K562 (cell line): ENCODE data around the gene IP6K3. TPM values are rescaled to one million over a fixed set of nuclear protein-coding genes. Genes with fewer than 3 reads are reported as not detected.

ENCODE experiments used
- ATAC-seq: fragments of 200-7000 bp; cut with Tn5 transposase; 3 replicates; pipeline ENCODE4 v1.9.1; 2020; ENCODE audit warnings: moderate library complexity
- BruUV-seq: library from RNA; stranded (reverse); fragments of 400-500 nt; replicated peaks from 2 replicates; lab custom pipeline; 2021; lab: Mats Ljungman, UMichigan
- CTCF ChIA-PET: fragments of 300-600 bp; formaldehyde crosslinking; extraction: SDS; loops from one replicate; lab custom pipeline; 2021; ENCODE audit warnings: low intra/inter-chr PET ratio; lab: Yijun Ruan, JAX
- POLR2A ChIA-PET: fragments of 300-600, 350-650 bp; sonication (Branson Sonifier 250); formaldehyde crosslinking; extraction: SDS; loops from one replicate; lab custom pipeline; 2021; ENCODE audit warnings: antibody characterized with exemption, inconsistent platforms; lab: Yijun Ruan, JAX
- DNase-seq, 4 experiments: peaks; one replicate each; pipeline versions ENCODE4 v3.0.0 to v3.0.0-alpha.2; 2011 to 2018; ENCODE audit warnings: low spot score in 3 of 4, mixed read lengths in 3 of 4; ENCODE audit errors: extremely low read depth in 1 of 4
- FAIRE-seq: peaks from 2 replicates; lab custom pipeline; 2011; peaks lifted over from hg19 to GRCh38; lab: Jason Lieb, UNC
- H2AFZ ChIP-seq: 2 replicates; pipeline ENCODE4 v1.6.0; 2011; ENCODE audit warnings: low read depth, low read length, control low read depth, inconsistent platforms
- H3K27ac ChIP-seq: fragments of 200-600 bp; 3 replicates; pipeline ENCODE4 v1.8.0; 2011; ENCODE audit warnings: low read depth, mild to moderate bottlenecking, control low read depth, inconsistent platforms, low read length, moderate library complexity, mixed read lengths; ENCODE audit errors: extremely low read depth
- H3K27me3 ChIP-seq, 2 experiments: fragments of 300-600 bp in 1 of 2; 2 replicates in 1 of 2; 3 replicates in 1 of 2; pipeline versions ENCODE4 v1.6.0 to v1.8.0; 2011; ENCODE audit warnings: inconsistent platforms in 2 of 2, low read length in 2 of 2, mild to moderate bottlenecking in 1 of 2, mixed read lengths in 1 of 2, moderate library complexity in 1 of 2; ENCODE audit not compliant: control insufficient read depth in 2 of 2, insufficient read depth in 2 of 2
- H3K36me3 ChIP-seq: fragments of 300-600 bp; 3 replicates; pipeline ENCODE4 v1.8.0; 2011; ENCODE audit warnings: mild to moderate bottlenecking, low read length, inconsistent platforms; ENCODE audit not compliant: control insufficient read depth, insufficient read depth
- H3K4me1 ChIP-seq, 2 experiments: fragments of 200-600 bp in 1 of 2; replicated peaks in 1 of 2; 2 replicates in 1 of 2; 3 replicates in 1 of 2; pipeline versions ENCODE4 v1.5.1 to v1.8.0; 2011; ENCODE audit warnings: inconsistent platforms in 2 of 2, low read length in 2 of 2, mild to moderate bottlenecking in 1 of 2, mixed read lengths in 1 of 2, moderate library complexity in 1 of 2; ENCODE audit not compliant: control insufficient read depth in 2 of 2, insufficient read depth in 2 of 2
- H3K4me2 ChIP-seq: 2 replicates; pipeline ENCODE4 v1.6.1; 2011; ENCODE audit warnings: low read length, control low read depth, inconsistent platforms, mixed read lengths; ENCODE audit not compliant: insufficient read depth
- H3K4me3 ChIP-seq: fragments of 200-600 bp; sonication (generic), shearing (Covaris generic); 2 replicates; pipeline ENCODE4 v1.5.1; 2016; ENCODE audit warnings: control low read depth, inconsistent platforms
- H3K79me2 ChIP-seq: fragments of 200-600 bp; 3 replicates; pipeline ENCODE4 v1.8.0; 2011; ENCODE audit warnings: low read length, inconsistent platforms; ENCODE audit not compliant: control insufficient read depth, insufficient read depth
- H3K9ac ChIP-seq, 2 experiments: 2 replicates each; pipeline versions ENCODE4 v1.6.0 to v1.6.1; 2011; ENCODE audit warnings: low read depth in 2 of 2, low read length in 2 of 2, control low read depth in 1 of 2, inconsistent platforms in 1 of 2, mild to moderate bottlenecking in 1 of 2, mixed read lengths in 1 of 2; ENCODE audit not compliant: insufficient read depth in 1 of 2
- H3K9me1 ChIP-seq: one replicate; pipeline ENCODE4 v1.6.0; 2011; ENCODE audit warnings: inconsistent platforms, mild to moderate bottlenecking, low read length, moderate library complexity; ENCODE audit not compliant: control insufficient read depth, insufficient read depth
- H3K9me3 ChIP-seq: replicated peaks from 2 replicates; pipeline ENCODE4 v1.5.1; 2011; ENCODE audit warnings: low read depth, low read length, inconsistent platforms; ENCODE audit not compliant: control insufficient read depth, insufficient read depth
- H4K20me1 ChIP-seq: replicated peaks from 2 replicates; pipeline ENCODE4 v1.6.1; 2011; ENCODE audit warnings: low read length, inconsistent platforms, mixed read lengths; ENCODE audit not compliant: control insufficient read depth, insufficient read depth
- BCLAF1 ChIP-seq, 2 experiments: fragments of 450-650 bp in 1 of 2; IDR thresholded peaks; 2 replicates each; pipeline ENCODE4 v1.6.1; 2011 to 2017; ENCODE audit warnings: low read depth in 2 of 2, antibody characterized with exemption in 1 of 2, borderline replicate concordance in 1 of 2, low read length in 1 of 2, mild to moderate bottlenecking in 1 of 2, mixed read lengths in 1 of 2; ENCODE audit not compliant: control insufficient read depth in 1 of 2
- CREB5 ChIP-seq: fragments of 250-450 bp; sonication (Bioruptor Pico); IDR thresholded peaks from 2 replicates; pipeline ENCODE4 v1.5.0; 2020; ENCODE audit warnings: mild to moderate bottlenecking
- ETS2 ChIP-seq: IDR thresholded peaks from 2 replicates; pipeline ENCODE4 v1.6.1; 2016; ENCODE audit warnings: borderline replicate concordance, missing genetic modification characterization, mild to moderate bottlenecking, moderate library complexity, missing compliant biosample characterization; ENCODE audit not compliant: poor library complexity, severe bottlenecking
- FOXK2 ChIP-seq, 2 experiments: fragments of 450-650 bp; IDR thresholded peaks in 1 of 2; conservative IDR thresholded peaks in 1 of 2; 2 replicates each; pipeline ENCODE4 v1.6.1; 2016; ENCODE audit warnings: low read depth in 2 of 2, mild to moderate bottlenecking in 1 of 2
- ZNF23 ChIP-seq: fragments of 250-450 bp; sonication (Bioruptor Pico); IDR thresholded peaks from 2 replicates; pipeline ENCODE4 v1.4.0; 2020; ENCODE audit warnings: mild to moderate bottlenecking
- ZNF24 ChIP-seq: fragments of 450-650 bp; IDR thresholded peaks from 2 replicates; pipeline ENCODE4 v1.6.1; 2016
- WGBS: fragments of 100-300 bp; shearing (Covaris generic); methylation state at CpG from one replicate; pipeline ENCODE4 v1.1.6; 2016; ENCODE audit warnings: low coverage, mixed read lengths; ENCODE audit not compliant: insufficient coverage; ENCODE audit errors: missing lambda C conversion rate; 5-methylcytosine and 5-hydroxymethylcytosine counted together
- in situ Hi-C: fragments of 300-500 bp; cut with MboI; formaldehyde crosslinking; loops from 4 replicates; pipeline ENCODE4 v1.15.0; 2018; ENCODE audit warnings: inconsistent platforms, mixed read lengths
- intact Hi-C: fragments of 100-400 bp; cut with micrococcal nuclease; formaldehyde crosslinking; loops from 2 replicates; pipeline ENCODE4 v1.14.2; 2022
- polyA plus RNA-seq, 8 experiments: library from polyadenylated mRNA; depleted of rRNA in 4 of 8; stranded (reverse) in 5 of 8; unstranded in 3 of 8; fragments of >200 nt; fragmentation: Nextera tagmentation in 2 of 8; fragmentation: Illumina TruSeq in 1 of 8; extraction: Ambion mirVana in 2 of 8; extraction: Trizol in 1 of 8; gene quantifications; 2 replicates each; pipeline versions ENCODE4 v1.2.1 to v1.2.3, GENCODE V29; 2011 to 2014; ENCODE audit warnings: inconsistent platforms in 1 of 8, missing spikeins in 1 of 8
- total RNA-seq, 7 experiments: library from RNA; depleted of rRNA in 6 of 7; stranded (reverse); fragments of >200 nt in 6 of 7; fragmentation: Illumina TruSeq in 2 of 7; extraction: Trizol in 2 of 7; gene quantifications; 2 replicates each; pipeline versions ENCODE4 v1.2.1 to v1.2.3, GENCODE V29; 2011 to 2021; ENCODE audit warnings: low replicate concordance in 1 of 7
- TF ChIP-seq, protein P1 (sequence below): fragments of 450-650 bp; IDR thresholded peaks from 2 replicates; pipeline ENCODE4 v1.7.1; 2018; ENCODE audit warnings: mild to moderate bottlenecking, low read depth; ENCODE audit not compliant: partially characterized antibody

The IP6K3 gene
- total and polyA plus RNA-seq, 9 of the 15 experiments (the other 6 are each of a cell fraction or from before 2014, with no cell fraction given) = not detected

GRCh38 chr6:33677143-33677660 is 69.5 kb downstream of the IP6K3 start:
- in situ Hi-C loops (no loop called here), intact Hi-C loops (no loop called here)
- Histone ChIP-seq H3K27me3 (no peaks in the 10 kb centered on the region), H4K20me1 (0 out of 2 replicates have a peak, but pooled peaks cover 3% of the 10 kb centered on the region), H3K27ac (no peak overlapping the region), H3K4me2 (no peak overlapping the region), H3K4me1 (peaks cover 0 to under 1% of the 10 kb centered on the region in 2 experiments; a peak in 1 of 5 replicates), H3K4me3 (no peak overlapping the region), H3K9me1 (no peaks in the 10 kb centered on the region), H3K36me3 (peaks cover 91% of the 10 kb centered on the region; the same call in 2 of the 3 replicates), H3K9ac (peak overlapping the region in 1 of 2 experiments; percentile 55; a peak in 1 of 4 replicates), H3K79me2 (no peaks in the 10 kb centered on the region), H3K9me3 (no peaks in the 10 kb centered on the region), H2AFZ (no peak overlapping the region)
- FAIRE-seq (no peak), ATAC-seq (no peak), DNase-seq (no peak)
- ChIA-PET CTCF (no interaction called here), POLR2A (no interaction called here)
- no TSS peak for BruUV-seq
- 88% methylated on average over 7 of the region's 8 CpGs for WGBS
- no peak for TF ChIP-seq CREB5 (CRISPR knock-in tag)
- TF ChIP-seq ETS2 (tag) = no peak
- no peak for TF ChIP-seq BCLAF1 (IDR thresholded peaks at IDR 0.05; ENCODE audit: borderline replicate concordance in 1 of 2, control insufficient read depth in 1 of 2, low read depth in 2 of 2, low read length in 1 of 2)
- no peak for TF ChIP-seq ZNF24
- TF ChIP-seq, protein P1, sequence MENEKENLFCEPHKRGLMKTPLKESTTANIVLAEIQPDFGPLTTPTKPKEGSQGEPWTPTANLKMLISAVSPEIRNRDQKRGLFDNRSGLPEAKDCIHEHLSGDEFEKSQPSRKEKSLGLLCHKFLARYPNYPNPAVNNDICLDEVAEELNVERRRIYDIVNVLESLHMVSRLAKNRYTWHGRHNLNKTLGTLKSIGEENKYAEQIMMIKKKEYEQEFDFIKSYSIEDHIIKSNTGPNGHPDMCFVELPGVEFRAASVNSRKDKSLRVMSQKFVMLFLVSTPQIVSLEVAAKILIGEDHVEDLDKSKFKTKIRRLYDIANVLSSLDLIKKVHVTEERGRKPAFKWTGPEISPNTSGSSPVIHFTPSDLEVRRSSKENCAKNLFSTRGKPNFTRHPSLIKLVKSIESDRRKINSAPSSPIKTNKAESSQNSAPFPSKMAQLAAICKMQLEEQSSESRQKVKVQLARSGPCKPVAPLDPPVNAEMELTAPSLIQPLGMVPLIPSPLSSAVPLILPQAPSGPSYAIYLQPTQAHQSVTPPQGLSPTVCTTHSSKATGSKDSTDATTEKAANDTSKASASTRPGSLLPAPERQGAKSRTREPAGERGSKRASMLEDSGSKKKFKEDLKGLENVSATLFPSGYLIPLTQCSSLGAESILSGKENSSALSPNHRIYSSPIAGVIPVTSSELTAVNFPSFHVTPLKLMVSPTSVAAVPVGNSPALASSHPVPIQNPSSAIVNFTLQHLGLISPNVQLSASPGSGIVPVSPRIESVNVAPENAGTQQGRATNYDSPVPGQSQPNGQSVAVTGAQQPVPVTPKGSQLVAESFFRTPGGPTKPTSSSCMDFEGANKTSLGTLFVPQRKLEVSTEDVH = no peak
- TF ChIP-seq FOXK2 (conservative IDR thresholded peaks at IDR 0.05 in 1 of 2, IDR thresholded peaks at IDR 0.05 in 1 of 2; ENCODE audit: low read depth in 2 of 2) = no peak
- TF ChIP-seq ZNF23 (CRISPR knock-in tag) = no peak
